SU-DHL-6 (cell line): ENCODE measurements around the gene ZNF385C.

Experiments
- H2AFZ ChIP-seq: fragments of 200-600 bp; sonication (generic); 2 replicates; pipeline ENCODE4 v1.6.1; 2014; ENCODE audit warnings: low read depth, mild to moderate bottlenecking, moderate library complexity, mixed read lengths, antibody characterized with exemption, low read length; ENCODE audit not compliant: severe bottlenecking
- H3F3A ChIP-seq: fragments of 200-600 bp; shearing (Covaris generic); 2 replicates; pipeline ENCODE4 v1.6.0; 2016; ENCODE audit warnings: antibody characterized with exemption, mild to moderate bottlenecking; ENCODE audit not compliant: insufficient read depth
- H3K27ac ChIP-seq: fragments of 200-600 bp; sonication (generic); 2 replicates; pipeline ENCODE4 v1.5.1; 2016; ENCODE audit warnings: low read depth, mild to moderate bottlenecking, low read length, moderate library complexity, mixed read lengths
- H3K27me3 ChIP-seq: fragments of 200-600 bp; sonication (generic), shearing (Covaris generic); 2 replicates; pipeline ENCODE4 v1.6.0; 2014; ENCODE audit warnings: mild to moderate bottlenecking, low read length
- H3K36me3 ChIP-seq: fragments of 200-600 bp; sonication (generic); 2 replicates; pipeline ENCODE4 v1.6.1; 2014; ENCODE audit warnings: mild to moderate bottlenecking, low read length, mixed read lengths
- H3K4me2 ChIP-seq: fragments of 300-600, 200-600 bp; shearing (Covaris generic), sonication (generic); 2 replicates; pipeline ENCODE4 v1.6.0; 2014; ENCODE audit warnings: low read length, low read depth, mild to moderate bottlenecking; ENCODE audit not compliant: poor library complexity, severe bottlenecking
- H3K4me3 ChIP-seq: fragments of 200-600 bp; sonication (generic); 2 replicates; pipeline ENCODE4 v1.5.1; 2014; ENCODE audit warnings: antibody characterized with exemption, low read length, mild to moderate bottlenecking, mixed read lengths; ENCODE audit not compliant: insufficient read depth, poor library complexity, severe bottlenecking
- H3K79me2 ChIP-seq: fragments of 200-600 bp; sonication (generic); 2 replicates; pipeline ENCODE4 v1.6.1; 2014; ENCODE audit warnings: mild to moderate bottlenecking, low read length, moderate library complexity; ENCODE audit not compliant: insufficient read depth
- H3K9ac ChIP-seq: fragments of 200-600 bp; sonication (generic); 2 replicates; pipeline ENCODE4 v1.7.0; 2014; ENCODE audit warnings: mild to moderate bottlenecking, low read length
- H3K9me2 ChIP-seq: fragments of 200-600 bp; sonication (generic); replicated peaks from 2 replicates; pipeline ENCODE4 v1.6.1; 2014; ENCODE audit warnings: low read length; ENCODE audit not compliant: insufficient read depth
- H3K9me3 ChIP-seq: fragments of 200-600 bp; sonication (generic); 2 replicates; pipeline ENCODE4 v1.6.1; 2014; ENCODE audit warnings: low read length, mixed read lengths; ENCODE audit not compliant: insufficient read depth
- H4K20me1 ChIP-seq: fragments of 200-600 bp; sonication (generic); 2 replicates; pipeline ENCODE4 v1.6.1; 2014; ENCODE audit warnings: low read depth, mild to moderate bottlenecking, antibody characterized with exemption, low read length, moderate library complexity, mixed read lengths
- EZH2phosphoT487 ChIP-seq: fragments of 200-600 bp; sonication (generic), shearing (Covaris generic); conservative IDR thresholded peaks from 2 replicates; pipeline ENCODE4 v1.6.1; 2018; ENCODE audit warnings: mild to moderate bottlenecking, antibody characterized with exemption, low read length, moderate library complexity, mixed read lengths
- TF ChIP-seq, protein P1 (sequence below): fragments of 200-600 bp; sonication (generic); IDR thresholded peaks from one replicate; pipeline ENCODE4 v1.5.1; 2017; ENCODE audit warnings: antibody characterized with exemption, mild to moderate bottlenecking, low read length, moderate library complexity; ENCODE audit not compliant: insufficient read depth, poor library complexity, severe bottlenecking

Gene ZNF385C

DNA sequence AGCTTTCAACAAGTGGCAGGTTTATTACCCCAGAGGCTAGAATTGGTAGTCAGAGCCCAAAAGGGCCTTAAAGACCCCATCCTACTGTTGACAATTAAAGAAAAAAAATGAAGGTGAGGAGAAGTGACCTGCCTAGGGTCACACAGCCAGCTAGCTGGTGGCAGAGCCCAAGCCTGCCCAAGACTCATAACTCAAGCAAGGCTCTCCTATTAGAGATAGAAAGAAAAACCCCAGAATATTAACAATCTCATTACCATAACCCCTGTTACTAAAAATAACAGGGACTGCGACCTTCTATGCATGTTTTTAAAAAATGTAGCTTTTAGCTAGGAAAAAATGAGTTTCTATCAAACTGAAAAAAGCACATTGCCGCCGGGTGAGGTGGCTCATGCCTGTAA, 38.4 kb upstream of the ZNF385C start:
- H2AFZ ChIP-seq, result no peak overlapping the region
- H3K36me3 ChIP-seq, result no peaks in the 10 kb centered on the region
- H3K79me2 ChIP-seq, result peaks cover 75% of the 10 kb centered on the region
- no peak overlapping the region for H3K9ac ChIP-seq
- no peaks in the 10 kb centered on the region for H3K9me2 ChIP-seq
- no peak overlapping the region for H3K4me2 ChIP-seq
- no peaks in the 10 kb centered on the region for H3K27me3 ChIP-seq
- H3F3A ChIP-seq, result peaks cover 24% of the 10 kb centered on the region
- no peak overlapping the region for H3K27ac ChIP-seq
- no peak overlapping the region for H3K4me3 ChIP-seq
- no peak for TF ChIP-seq EZH2phosphoT487
- TF ChIP-seq, protein P1, sequence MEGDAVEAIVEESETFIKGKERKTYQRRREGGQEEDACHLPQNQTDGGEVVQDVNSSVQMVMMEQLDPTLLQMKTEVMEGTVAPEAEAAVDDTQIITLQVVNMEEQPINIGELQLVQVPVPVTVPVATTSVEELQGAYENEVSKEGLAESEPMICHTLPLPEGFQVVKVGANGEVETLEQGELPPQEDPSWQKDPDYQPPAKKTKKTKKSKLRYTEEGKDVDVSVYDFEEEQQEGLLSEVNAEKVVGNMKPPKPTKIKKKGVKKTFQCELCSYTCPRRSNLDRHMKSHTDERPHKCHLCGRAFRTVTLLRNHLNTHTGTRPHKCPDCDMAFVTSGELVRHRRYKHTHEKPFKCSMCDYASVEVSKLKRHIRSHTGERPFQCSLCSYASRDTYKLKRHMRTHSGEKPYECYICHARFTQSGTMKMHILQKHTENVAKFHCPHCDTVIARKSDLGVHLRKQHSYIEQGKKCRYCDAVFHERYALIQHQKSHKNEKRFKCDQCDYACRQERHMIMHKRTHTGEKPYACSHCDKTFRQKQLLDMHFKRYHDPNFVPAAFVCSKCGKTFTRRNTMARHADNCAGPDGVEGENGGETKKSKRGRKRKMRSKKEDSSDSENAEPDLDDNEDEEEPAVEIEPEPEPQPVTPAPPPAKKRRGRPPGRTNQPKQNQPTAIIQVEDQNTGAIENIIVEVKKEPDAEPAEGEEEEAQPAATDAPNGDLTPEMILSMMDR, result no peak
- peaks cover 13% of the 10 kb centered on the region; the same call in 1 of the 2 replicates for H4K20me1 ChIP-seq
- H3K9me3 ChIP-seq, result no peaks in the 10 kb centered on the region

DNA sequence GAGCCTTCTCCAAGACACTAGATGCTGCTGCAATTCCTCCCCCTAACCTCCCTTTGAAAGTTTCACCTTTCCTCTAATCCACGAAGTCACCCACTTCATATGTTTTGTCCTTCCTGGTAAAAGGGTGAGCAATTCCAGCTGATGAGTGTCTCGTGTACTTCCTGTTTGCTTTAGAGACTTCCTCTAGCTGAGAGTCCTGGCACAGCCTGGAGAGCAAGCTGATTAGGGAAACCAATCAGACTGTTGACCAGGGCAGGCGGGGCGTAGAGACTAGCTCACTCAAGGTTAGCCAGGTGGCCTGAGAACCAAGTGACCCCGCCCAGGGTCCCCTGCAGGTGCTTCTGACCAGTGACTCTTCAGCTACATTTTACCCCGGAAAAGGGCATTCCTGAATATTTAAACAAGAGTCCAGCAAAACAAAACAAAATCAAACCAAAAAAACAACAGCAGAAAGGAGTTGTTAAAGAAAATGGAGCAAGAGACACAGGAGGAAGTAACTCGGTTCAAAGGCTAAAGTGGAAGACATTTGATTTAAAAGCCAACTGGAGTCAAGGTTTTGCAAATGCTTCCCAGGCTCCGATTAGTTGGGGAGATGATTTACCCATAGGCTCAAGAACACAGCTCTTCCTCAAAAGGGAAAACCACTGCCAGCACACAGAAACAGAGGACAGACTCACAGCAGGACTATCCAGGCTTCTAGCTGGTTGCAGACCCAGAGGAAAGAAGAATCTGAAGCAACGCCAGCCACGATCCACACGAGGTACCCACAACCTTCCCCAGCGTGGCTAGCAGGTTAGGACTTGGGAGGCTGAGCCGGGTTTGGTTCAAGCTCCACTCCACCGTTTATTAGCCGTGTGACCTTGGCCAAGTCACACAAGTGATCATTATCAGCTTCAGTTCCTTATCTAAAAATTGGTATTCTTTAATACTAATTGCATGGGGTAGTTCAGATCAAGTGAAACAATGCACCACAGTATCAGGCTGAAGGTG, 37.7 kb upstream of the ZNF385C start:
- Histone ChIP-seq H3K4me3 (no peak overlapping the region), H3K9ac (no peak overlapping the region), H3K9me2 (no peaks in the 10 kb centered on the region), H3F3A (peaks cover 24% of the 10 kb centered on the region), H3K79me2 (peaks cover 75% of the 10 kb centered on the region), H2AFZ (no peak overlapping the region), H3K9me3 (no peaks in the 10 kb centered on the region), H3K36me3 (no peaks in the 10 kb centered on the region), H3K27me3 (no peaks in the 10 kb centered on the region), H4K20me1 (peaks cover 13% of the 10 kb centered on the region; the same call in 1 of the 2 replicates), H3K27ac (peak overlapping the region; percentile 24; the same call in 1 of the 2 replicates), H3K4me2 (no peak overlapping the region)
- TF ChIP-seq, protein P1, result no peak
- TF ChIP-seq EZH2phosphoT487, result no peak

DNA sequence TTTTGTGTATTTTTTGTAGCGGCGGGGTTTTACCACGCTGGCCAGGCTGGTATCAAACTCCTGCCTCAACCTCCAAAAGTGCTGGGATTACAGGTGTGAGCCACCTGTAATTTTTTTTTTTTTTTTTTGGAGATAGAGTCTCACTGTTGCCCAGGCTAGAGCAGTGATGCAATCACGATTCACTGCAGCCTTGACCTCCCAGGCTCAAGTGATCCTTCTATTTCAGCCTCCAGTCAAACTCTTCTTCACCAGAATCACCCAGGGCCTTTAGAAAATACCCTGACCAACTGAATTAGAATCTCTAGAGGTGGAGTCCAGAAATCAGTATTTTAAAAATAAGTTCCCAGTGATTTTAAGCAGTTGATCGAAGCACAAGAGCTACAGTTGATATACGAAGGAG, 36.9 kb upstream of the ZNF385C start:
- no peak overlapping the region for H2AFZ ChIP-seq
- peaks cover 74% of the 10 kb centered on the region for H3K79me2 ChIP-seq
- no peak for TF ChIP-seq EZH2phosphoT487
- TF ChIP-seq, protein P1, result no peak
- no peak overlapping the region for H3K9ac ChIP-seq
- H3K36me3 ChIP-seq, result no peaks in the 10 kb centered on the region
- H3K4me2 ChIP-seq, result no peak overlapping the region
- no peak overlapping the region for H3K27ac ChIP-seq
- peaks cover 13% of the 10 kb centered on the region; the same call in 1 of the 2 replicates for H4K20me1 ChIP-seq
- no peaks in the 10 kb centered on the region for H3K27me3 ChIP-seq
- peaks cover 24% of the 10 kb centered on the region for H3F3A ChIP-seq
- no peaks in the 10 kb centered on the region for H3K9me2 ChIP-seq
- no peak overlapping the region for H3K4me3 ChIP-seq
- no peaks in the 10 kb centered on the region for H3K9me3 ChIP-seq
